ENCODE measurements around the gene ZBTB40. TPM values are rescaled to one million over a fixed set of nuclear protein-coding genes. Genes with fewer than 3 reads are reported as not detected.

Gene ZBTB40
- polyA plus RNA-seq, 1 of the 3 experiments (the other 2 are of a cell fraction) = 5.0 TPM

DNA sequence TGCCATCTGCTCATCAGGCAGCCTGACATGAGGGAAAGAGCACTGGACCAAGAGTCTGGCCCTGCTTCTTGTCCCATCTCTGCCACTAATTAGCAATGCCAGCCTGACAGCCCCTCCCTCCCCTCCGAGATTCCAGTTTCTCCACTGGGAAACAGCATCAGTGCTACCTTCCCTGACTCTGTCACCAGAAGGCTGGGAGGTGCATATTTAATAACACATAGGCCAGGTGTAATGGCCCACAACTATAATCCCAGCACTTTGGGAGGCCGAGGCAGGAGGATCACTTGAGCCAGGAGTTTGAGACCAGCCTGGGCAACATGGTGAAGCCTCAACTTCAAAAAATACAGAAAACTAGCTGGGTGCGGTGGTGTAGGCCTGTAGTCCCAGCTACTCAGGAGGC lies 41.2 kb upstream of the ZBTB40 start:
- H3K9me3 ChIP-seq = no peaks in the 10 kb centered on the region
- H3K27ac ChIP-seq (ENCODE audit: low read depth in 2 of 2, low read length in 1 of 2) = no peak overlapping the region
- no peak for TF ChIP-seq SIN3A (IDR thresholded peaks at IDR 0.05; ENCODE audit: borderline replicate concordance, low read depth, low read length)
- no peak for TF ChIP-seq EZH2phosphoT487 (IDR thresholded peaks at IDR 0.05; ENCODE audit: borderline replicate concordance, low read depth)
- H2AFZ ChIP-seq (ENCODE audit: low read depth) = no peak overlapping the region
- peaks cover 0 to 36% of the 10 kb centered on the region in 2 experiments; a peak in 1 of 4 replicates for H3K4me1 ChIP-seq (ENCODE audit: control insufficient read depth in 1 of 2, insufficient read depth in 2 of 2, low read depth in 1 of 2, low read length in 1 of 2)
- DNase-seq = no peak
- H3K4me3 ChIP-seq (ENCODE audit: low read depth in 2 of 2, low read length in 1 of 2) = no peak overlapping the region
- no peaks in the 10 kb centered on the region for H3K36me3 ChIP-seq (replicated peaks in 1 of 2; ENCODE audit: control insufficient read depth in 1 of 2, insufficient read depth in 2 of 2, low read length in 1 of 2)
- no peaks in the 10 kb centered on the region for H3K27me3 ChIP-seq (ENCODE audit: insufficient read depth)
- H4K20me1 ChIP-seq (ENCODE audit: insufficient read depth) = no peaks in the 10 kb centered on the region
- WGBS (ENCODE audit: low lambda C conversion rate) = 71% methylated on average over 3 of the region's 3 CpGs
- no peaks in the 10 kb centered on the region for H3F3A ChIP-seq (replicated peaks; ENCODE audit: insufficient read depth)
- H3K9ac ChIP-seq = no peak overlapping the region
- H3K79me2 ChIP-seq (ENCODE audit: insufficient read depth) = no peaks in the 10 kb centered on the region
- POLR2A ChIA-PET = no interaction called here
- CTCF ChIA-PET = interaction anchor here (1.3 to 12.2 kb wide), 4 partner anchors 117 to 305 kb away, joined by 4 to 173 read pairs (median 4); no protein-coding TSS in a partner anchor
- no peaks in the 10 kb centered on the region for H3K9me2 ChIP-seq
- H3K4me2 ChIP-seq = no peak overlapping the region

DNA sequence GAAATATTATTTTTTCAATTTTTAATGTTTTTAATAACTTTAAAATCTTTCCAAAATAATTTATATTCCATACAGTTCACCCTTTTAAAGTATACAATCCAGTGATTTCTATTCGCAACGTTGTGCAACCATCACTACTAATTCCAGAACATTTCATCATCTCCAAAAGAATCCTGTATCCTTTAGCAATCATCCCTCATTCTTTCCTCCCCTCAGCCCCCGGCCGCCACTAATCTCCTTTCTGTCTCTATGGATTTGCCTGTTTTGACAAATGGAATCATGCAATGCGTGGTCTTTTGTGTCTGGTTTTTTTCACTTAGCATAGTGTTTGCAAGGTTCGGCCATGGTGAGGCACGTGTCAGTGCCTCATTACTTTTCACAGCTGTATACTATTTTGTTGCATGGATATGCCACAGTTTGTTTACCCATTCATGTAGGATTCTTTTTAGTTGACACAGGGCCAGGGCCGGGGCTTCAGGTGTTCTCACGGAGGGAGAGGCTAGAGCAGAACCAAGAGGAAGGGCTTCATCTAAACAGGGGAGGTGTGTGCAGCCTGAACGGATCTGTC lies 40.6 kb upstream of the ZBTB40 start:
- no peak for DNase-seq
- TF ChIP-seq POLR2AphosphoS5 (IDR thresholded peaks at IDR 0.05; ENCODE audit: low read depth, low read length) (no peak), RXRA (IDR thresholded peaks at IDR 0.05; ENCODE audit: borderline replicate concordance, low read depth) (no peak), TAF1 (IDR thresholded peaks at IDR 0.05; ENCODE audit: borderline replicate concordance, low read depth, low read length) (no peak), GABPA (IDR thresholded peaks at IDR 0.05; ENCODE audit: low read depth) (no peak), GATA2 (CRISPR knock-in tag; IDR thresholded peaks at IDR 0.05) (no peak), YY1 (IDR thresholded peaks at IDR 0.05; ENCODE audit: low read depth) (no peak)
- TF ChIP-seq, protein P1, sequence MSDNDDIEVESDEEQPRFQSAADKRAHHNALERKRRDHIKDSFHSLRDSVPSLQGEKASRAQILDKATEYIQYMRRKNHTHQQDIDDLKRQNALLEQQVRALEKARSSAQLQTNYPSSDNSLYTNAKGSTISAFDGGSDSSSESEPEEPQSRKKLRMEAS (IDR thresholded peaks at IDR 0.05; ENCODE audit: low read depth) = no peak
- TF ChIP-seq, protein P2, sequence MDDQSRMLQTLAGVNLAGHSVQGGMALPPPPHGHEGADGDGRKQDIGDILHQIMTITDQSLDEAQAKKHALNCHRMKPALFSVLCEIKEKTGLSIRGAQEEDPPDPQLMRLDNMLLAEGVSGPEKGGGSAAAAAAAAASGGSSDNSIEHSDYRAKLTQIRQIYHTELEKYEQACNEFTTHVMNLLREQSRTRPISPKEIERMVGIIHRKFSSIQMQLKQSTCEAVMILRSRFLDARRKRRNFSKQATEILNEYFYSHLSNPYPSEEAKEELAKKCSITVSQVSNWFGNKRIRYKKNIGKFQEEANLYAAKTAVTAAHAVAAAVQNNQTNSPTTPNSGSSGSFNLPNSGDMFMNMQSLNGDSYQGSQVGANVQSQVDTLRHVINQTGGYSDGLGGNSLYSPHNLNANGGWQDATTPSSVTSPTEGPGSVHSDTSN (IDR thresholded peaks at IDR 0.05) = no peak
- no peaks in the 10 kb centered on the region for H3F3A ChIP-seq (replicated peaks; ENCODE audit: insufficient read depth)
- POLR2A ChIA-PET = no interaction called here
- H3K4me3 ChIP-seq (ENCODE audit: low read depth in 2 of 2, low read length in 1 of 2) = no peak overlapping the region
- no peaks in the 10 kb centered on the region for H3K79me2 ChIP-seq (ENCODE audit: insufficient read depth)
- peaks cover 0 to 36% of the 10 kb centered on the region in 2 experiments; a peak in 1 of 4 replicates for H3K4me1 ChIP-seq (ENCODE audit: control insufficient read depth in 1 of 2, insufficient read depth in 2 of 2, low read depth in 1 of 2, low read length in 1 of 2)
- H3K36me3 ChIP-seq (replicated peaks in 1 of 2; ENCODE audit: control insufficient read depth in 1 of 2, insufficient read depth in 2 of 2, low read length in 1 of 2) = no peaks in the 10 kb centered on the region
- CTCF ChIA-PET = interaction anchor here (1.2 to 12.2 kb wide), 4 partner anchors 116 to 306 kb away, joined by 3 to 173 read pairs (median 38); no protein-coding TSS in a partner anchor
- no peaks in the 10 kb centered on the region for H3K9me2 ChIP-seq
- H2AFZ ChIP-seq (ENCODE audit: low read depth) = no peak overlapping the region
- no peak overlapping the region for H3K9ac ChIP-seq
- H3K9me3 ChIP-seq = no peaks in the 10 kb centered on the region
- H4K20me1 ChIP-seq (ENCODE audit: insufficient read depth) = no peaks in the 10 kb centered on the region
- H3K4me2 ChIP-seq = no peak overlapping the region
- H3K27ac ChIP-seq (ENCODE audit: low read depth in 2 of 2, low read length in 1 of 2) = no peak overlapping the region
- H3K27me3 ChIP-seq (ENCODE audit: insufficient read depth) = no peaks in the 10 kb centered on the region
- 76% methylated on average over 10 of the region's 10 CpGs for WGBS (ENCODE audit: low lambda C conversion rate)
